ENCODE measurements around the gene TCL1A.

TCL1A gene

DNA sequence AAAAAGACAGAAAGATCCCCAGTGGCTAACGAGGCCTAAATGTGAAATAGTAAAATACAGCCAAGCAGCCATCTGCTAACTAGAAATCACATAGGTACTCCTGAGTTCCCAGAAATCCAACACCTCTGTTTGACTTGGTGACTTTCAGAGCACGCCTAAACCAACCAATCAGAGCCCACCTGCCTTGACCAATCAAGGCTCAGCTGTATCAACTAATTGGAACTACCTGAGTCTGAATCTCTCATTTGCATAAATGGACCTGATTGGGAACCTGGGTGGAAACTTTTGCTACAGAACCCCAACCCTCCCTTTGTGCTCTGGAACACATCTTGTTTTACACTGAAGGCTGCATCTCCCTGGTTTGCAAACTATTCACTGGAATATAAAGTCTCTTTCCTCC lies 32.8 kb downstream of the TCL1A start:
- DNase-seq (ENCODE audit: low read depth): no peak
- in situ Hi-C loops (cut with HindIII; ENCODE audit: low sequenced_read_pairs): no loop called here
- TF ChIP-seq, protein P1, sequence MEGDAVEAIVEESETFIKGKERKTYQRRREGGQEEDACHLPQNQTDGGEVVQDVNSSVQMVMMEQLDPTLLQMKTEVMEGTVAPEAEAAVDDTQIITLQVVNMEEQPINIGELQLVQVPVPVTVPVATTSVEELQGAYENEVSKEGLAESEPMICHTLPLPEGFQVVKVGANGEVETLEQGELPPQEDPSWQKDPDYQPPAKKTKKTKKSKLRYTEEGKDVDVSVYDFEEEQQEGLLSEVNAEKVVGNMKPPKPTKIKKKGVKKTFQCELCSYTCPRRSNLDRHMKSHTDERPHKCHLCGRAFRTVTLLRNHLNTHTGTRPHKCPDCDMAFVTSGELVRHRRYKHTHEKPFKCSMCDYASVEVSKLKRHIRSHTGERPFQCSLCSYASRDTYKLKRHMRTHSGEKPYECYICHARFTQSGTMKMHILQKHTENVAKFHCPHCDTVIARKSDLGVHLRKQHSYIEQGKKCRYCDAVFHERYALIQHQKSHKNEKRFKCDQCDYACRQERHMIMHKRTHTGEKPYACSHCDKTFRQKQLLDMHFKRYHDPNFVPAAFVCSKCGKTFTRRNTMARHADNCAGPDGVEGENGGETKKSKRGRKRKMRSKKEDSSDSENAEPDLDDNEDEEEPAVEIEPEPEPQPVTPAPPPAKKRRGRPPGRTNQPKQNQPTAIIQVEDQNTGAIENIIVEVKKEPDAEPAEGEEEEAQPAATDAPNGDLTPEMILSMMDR (IDR thresholded peaks at IDR 0.05; ENCODE audit: low read depth, low read length, missing control alignments): no peak
- no peak overlapping the region for H3K4me3 ChIP-seq (ENCODE audit: low read depth, low read length)

DNA sequence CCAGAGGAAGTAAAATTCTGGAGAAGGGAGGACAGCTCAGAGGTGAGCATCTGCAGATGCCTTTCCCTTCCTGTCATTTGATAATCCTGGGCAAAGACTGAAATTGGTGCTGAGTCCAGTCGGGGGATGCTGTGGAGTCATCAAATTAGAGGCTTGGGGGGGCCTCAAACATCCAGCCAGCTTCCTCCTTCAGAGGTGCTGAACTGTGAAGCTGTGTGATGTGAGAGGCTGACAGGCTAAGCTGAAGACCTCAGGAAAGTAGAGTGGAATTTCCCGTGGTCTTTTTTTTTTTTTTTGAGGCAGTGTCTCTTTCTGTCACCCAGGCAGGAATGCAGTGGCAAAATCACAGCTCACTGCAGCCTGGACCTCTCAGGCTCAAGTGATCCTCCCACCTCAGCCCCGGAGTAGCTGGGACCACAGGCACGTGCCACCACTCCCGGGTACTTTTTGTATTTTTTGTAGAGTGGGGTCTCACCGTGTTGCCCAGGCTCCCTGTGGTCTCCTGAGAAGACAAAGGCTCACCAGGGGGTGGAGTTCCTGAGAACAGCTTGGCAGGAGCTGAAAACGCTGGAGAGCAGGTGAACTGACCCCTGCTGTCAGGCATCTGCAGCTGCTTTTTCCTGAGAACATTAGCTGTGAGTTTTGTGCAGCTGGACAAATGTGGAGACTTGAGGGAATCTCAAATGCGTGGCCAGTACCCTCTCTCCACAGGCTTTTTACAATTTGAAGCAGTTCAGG lies 33.8 kb downstream of the TCL1A start:
- in situ Hi-C loops (cut with HindIII; ENCODE audit: low sequenced_read_pairs): loop anchor here (10.0 kb wide), 1 partner anchor 55 kb away; no protein-coding TSS in a partner anchor
- TF ChIP-seq, protein P1 (IDR thresholded peaks at IDR 0.05; ENCODE audit: low read depth, low read length, missing control alignments): no peak
- no peak overlapping the region for H3K4me3 ChIP-seq (ENCODE audit: low read depth, low read length)
- DNase-seq (ENCODE audit: low read depth): no peak

DNA sequence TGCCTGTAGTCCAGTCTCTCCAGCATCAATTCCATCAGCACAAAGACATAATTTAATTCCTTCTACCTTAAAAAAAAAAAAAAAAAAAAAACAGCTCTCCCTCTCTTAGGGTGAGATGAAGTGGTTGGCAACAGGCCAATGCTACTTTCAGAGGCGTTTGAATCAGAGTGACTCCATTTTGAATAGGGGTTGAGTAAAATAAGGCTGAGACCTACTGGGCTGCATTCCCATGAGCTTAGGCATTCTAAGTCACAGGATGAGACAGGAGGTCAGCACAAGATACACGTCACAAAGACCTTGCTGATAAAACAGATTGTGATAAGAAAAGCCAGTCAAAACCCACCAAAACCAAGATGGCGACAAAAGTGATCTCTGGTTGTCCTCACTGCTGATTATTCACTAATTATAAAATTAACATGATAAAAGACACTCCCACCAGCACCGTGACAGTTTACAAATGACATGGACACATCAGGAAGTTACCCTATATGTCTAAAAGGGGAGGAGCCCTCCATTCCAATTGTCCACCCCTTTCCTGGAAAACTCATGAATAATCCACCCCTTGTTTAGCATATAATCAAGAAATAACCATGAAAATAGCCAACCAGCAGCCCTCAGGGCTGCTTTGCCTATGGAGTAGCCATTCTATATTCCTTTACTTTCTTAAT lies 34.6 kb downstream of the TCL1A start:
- H3K4me3 ChIP-seq (ENCODE audit: low read depth, low read length): no peak overlapping the region
- TF ChIP-seq, protein P1 (IDR thresholded peaks at IDR 0.05; ENCODE audit: low read depth, low read length, missing control alignments): no peak
- no peak for DNase-seq (ENCODE audit: low read depth)
- in situ Hi-C loops (cut with HindIII; ENCODE audit: low sequenced_read_pairs): loop anchor here (10.0 kb wide), 1 partner anchor 54 kb away; no protein-coding TSS in a partner anchor

DNA sequence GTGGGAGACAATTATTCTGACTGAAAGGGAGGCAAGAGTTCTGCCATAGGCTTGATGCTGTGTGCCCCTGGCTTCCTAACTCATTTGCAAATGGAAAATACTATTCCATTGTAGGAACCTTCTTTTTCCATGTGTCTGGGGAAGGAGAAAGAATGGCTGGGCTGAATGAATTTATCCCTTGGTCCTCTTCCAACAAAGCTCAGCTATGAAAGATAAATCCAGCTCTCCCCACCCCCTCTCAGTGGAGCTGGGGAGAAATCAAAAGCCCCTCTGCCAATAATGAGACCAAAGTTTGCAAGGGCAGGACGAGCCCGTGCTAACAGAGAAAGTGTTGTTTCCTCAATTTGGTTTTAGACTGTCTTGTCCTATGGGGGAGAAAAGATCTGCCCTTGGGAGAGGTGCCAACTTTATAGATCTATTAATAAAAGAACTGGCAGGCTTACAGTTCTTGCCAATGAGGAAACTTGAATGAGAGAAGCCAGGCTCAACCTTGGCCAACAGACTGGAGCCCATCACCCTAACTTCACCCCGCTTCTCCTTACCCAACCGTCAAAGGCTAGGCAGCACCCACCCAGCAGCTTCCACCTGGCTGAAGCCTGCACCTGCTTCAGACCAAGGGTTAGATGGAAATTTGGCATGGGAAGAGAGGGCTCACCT lies 36.6 kb downstream of the TCL1A start:
- DNase-seq (ENCODE audit: low read depth): no peak
- in situ Hi-C loops (cut with HindIII; ENCODE audit: low sequenced_read_pairs): loop anchor here (10.0 kb wide), 1 partner anchor 53 kb away; no protein-coding TSS in a partner anchor
- no peak overlapping the region for H3K4me3 ChIP-seq (ENCODE audit: low read depth, low read length)
- TF ChIP-seq, protein P1 (IDR thresholded peaks at IDR 0.05; ENCODE audit: low read depth, low read length, missing control alignments): no peak

DNA sequence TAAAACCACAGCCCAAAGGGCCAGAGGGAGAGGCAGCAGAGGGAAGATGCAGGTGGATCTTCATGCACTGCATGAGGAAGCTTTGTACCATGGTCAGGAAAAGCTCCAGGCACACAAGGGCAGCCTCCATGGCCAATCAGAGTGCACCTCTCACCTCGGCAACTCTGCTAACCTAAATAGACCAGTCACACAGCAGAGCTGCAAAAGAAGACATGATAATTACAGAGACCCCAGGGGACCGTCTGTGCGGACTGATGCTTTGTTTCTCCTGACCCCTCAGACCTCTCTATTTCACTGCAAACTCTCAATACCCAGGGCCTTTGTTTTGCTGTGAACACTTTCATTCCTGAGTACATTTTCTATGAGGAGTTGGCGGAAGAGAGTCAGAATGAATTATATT lies 38.4 kb downstream of the TCL1A start:
- in situ Hi-C loops (cut with HindIII; ENCODE audit: low sequenced_read_pairs): loop anchor here (10.0 kb wide), 1 partner anchor 51 kb away; no protein-coding TSS in a partner anchor
- H3K4me3 ChIP-seq (ENCODE audit: low read depth, low read length): no peak overlapping the region
- TF ChIP-seq, protein P1 (IDR thresholded peaks at IDR 0.05; ENCODE audit: low read depth, low read length, missing control alignments): no peak
- DNase-seq (ENCODE audit: low read depth): no peak

DNA sequence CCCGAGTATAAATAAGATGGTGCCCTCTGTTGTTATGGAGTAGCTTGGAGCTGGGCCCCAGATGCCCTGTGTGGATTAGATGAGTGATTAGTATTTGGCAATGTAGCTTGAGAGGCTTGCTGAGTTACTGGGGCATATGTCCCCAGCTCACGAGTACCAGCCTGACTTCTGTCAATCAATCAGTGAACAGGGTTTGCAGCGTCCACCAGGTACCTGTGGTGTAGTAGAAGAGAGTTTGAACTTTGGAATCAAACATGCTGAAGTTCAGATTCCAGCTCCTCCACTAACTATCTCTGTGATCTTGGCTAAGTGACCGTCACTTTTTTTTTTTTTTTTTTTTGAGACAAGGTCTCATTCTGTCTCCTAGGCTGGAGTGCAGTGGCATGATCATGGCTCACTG lies 39.3 kb downstream of the TCL1A start:
- no peak for DNase-seq (ENCODE audit: low read depth)
- in situ Hi-C loops (cut with HindIII; ENCODE audit: low sequenced_read_pairs): loop anchor here (10.0 kb wide), 1 partner anchor 50 kb away; no protein-coding TSS in a partner anchor
- H3K4me3 ChIP-seq (ENCODE audit: low read depth, low read length): no peak overlapping the region
- TF ChIP-seq, protein P1 (IDR thresholded peaks at IDR 0.05; ENCODE audit: low read depth, low read length, missing control alignments): no peak

Data from astrocyte of the cerebellum (primary cell).